Measurements from ENCODE around the gene ZSCAN5C. TPM values are rescaled to one million over a fixed set of nuclear protein-coding genes. Genes with fewer than 3 reads are reported as not detected.

The ZSCAN5C gene
- total RNA-seq: not detected in 2 replicates

GRCh38 chr19:56201973-56202372, at the start of gene ZSCAN5C:
TSS of gene ZSCAN5C (plus strand) at chr19:56202273. CDS start at chr19:56205914, 3,641 bp downstream.

GRCh38 chr19:56175861-56176307, 26.2 kb upstream of the ZSCAN5C start, which contains the start of gene GALP:
TSS of gene GALP (plus strand) at chr19:56176008. CDS start at chr19:56177109, 1,101 bp downstream.

GRCh38 chr19:56197646-56198045, 4.4 kb upstream of the ZSCAN5C start, which contains the start of gene ZSCAN5B:
TSS of gene ZSCAN5B (minus strand) at chr19:56197783. CDS start at chr19:56193052, 4,731 bp downstream.

Other genes starting within 250 kb of the ZSCAN5C start
- gene NLRP5, start 215.5 kb upstream of the ZSCAN5C start, total RNA-seq: not detected in 2 replicates
- gene ZNF787, start 81.0 kb upstream of the ZSCAN5C start, total RNA-seq: 42.1 and 57.4 TPM in 2 replicates
- gene ZNF444, start 61.0 kb upstream of the ZSCAN5C start, total RNA-seq: 7.9 and 12.9 TPM in 2 replicates
- not detected in 2 replicates for gene GALP, start 26.3 kb upstream of the ZSCAN5C start, total RNA-seq
- gene ZSCAN5B, start 4.5 kb upstream of the ZSCAN5C start, total RNA-seq: not detected in 2 replicates
- gene EDDM13, start 70.5 kb downstream of the ZSCAN5C start, total RNA-seq: 0.36 TPM in 1 of 2 replicates, not detected in the other
- 5.1 and 5.7 TPM in 2 replicates for gene ZSCAN5A, start 112.6 kb downstream of the ZSCAN5C start, total RNA-seq
- 2.4 and 3.8 TPM in 2 replicates for gene ZNF582, start 191.3 kb downstream of the ZSCAN5C start, total RNA-seq
- gene ZNF583, start 202.1 kb downstream of the ZSCAN5C start, total RNA-seq: 6.8 and 8.0 TPM in 2 replicates

Measured in nasal cavity respiratory epithelium epithelial cell of viscerocranial mucosa (primary cell).